Hepatocyte (in vitro differentiated cells): ENCODE results near the gene UBTF.

ENCODE experiments used
- CTCF ChIP-seq: fragments of 200-600 bp; sonication (generic); IDR thresholded peaks from 2 replicates; pipeline ENCODE4 v1.5.1; 2016; ENCODE audit warnings: antibody characterized with exemption, mild to moderate bottlenecking; ENCODE audit not compliant: poor library complexity
- EZH2 ChIP-seq: fragments of 200-600 bp; sonication (generic); IDR thresholded peaks from 2 replicates; pipeline ENCODE4 v1.6.1; 2016; ENCODE audit warnings: antibody characterized with exemption, mild to moderate bottlenecking, borderline replicate concordance
- EZH2phosphoT487 ChIP-seq: fragments of 200-600 bp; sonication (generic); IDR thresholded peaks from one replicate; pipeline ENCODE4 v1.6.1; 2018; ENCODE audit warnings: antibody characterized with exemption, mild to moderate bottlenecking, low read depth, moderate library complexity; ENCODE audit not compliant: unreplicated experiment, severe bottlenecking

- TF ChIP-seq CTCF (no peak), EZH2 (no peak), EZH2phosphoT487 (no peak)
These were observed 20.5 kb downstream of the UBTF start for GRCh38 chr17:44198721-44199552.
